Uterus (tissue), 4 donors: Measurements from ENCODE around the gene COL5A1. TPM values are rescaled to one million over a fixed set of nuclear protein-coding genes. Genes with fewer than 3 reads are reported as not detected.

Experiments
- DNase-seq, 2 donors: peaks; one replicate each; pipeline ENCODE4 v3.0.0-alpha.2; 2019 to 2020
- H3K27ac ChIP-seq, 2 donors: fragments of 200-600 bp; sonication (generic); 1 replicate in 1 of 2; 2 replicates in 1 of 2; pipeline ENCODE4 v1.5.1; 2016 to 2018
- H3K27me3 ChIP-seq, 2 donors: fragments of 200-600 bp; sonication (generic); one replicate each; pipeline ENCODE4 v1.5.1; 2018 to 2019; ENCODE audit warnings: control low read depth in 1 of 2
- H3K36me3 ChIP-seq, 2 donors: fragments of 200-600 bp; sonication (generic); one replicate each; pipeline ENCODE4 v1.5.1; 2019; ENCODE audit warnings: control low read depth in 1 of 2
- H3K4me1 ChIP-seq, 2 donors: fragments of 200-600 bp; sonication (generic); one replicate each; pipeline ENCODE4 v1.5.1; 2018 to 2019; ENCODE audit warnings: control low read depth in 1 of 2
- H3K4me3 ChIP-seq, 2 donors: fragments of 200-600 bp; sonication (generic); 1 replicate in 1 of 2; 2 replicates in 1 of 2; pipeline ENCODE4 v1.5.1; 2018 to 2019; ENCODE audit warnings: mild to moderate bottlenecking in 1 of 2
- H3K9me3 ChIP-seq, 2 donors: fragments of 200-600 bp; sonication (generic); one replicate each; pipeline ENCODE4 v1.5.1; 2019; ENCODE audit warnings: control low read depth in 1 of 2
- CTCF ChIP-seq, 4 experiments: fragments of 200-600 bp in 2 of 4; fragments of 450-650 bp in 2 of 4; sonication (generic) in 2 of 4; IDR thresholded peaks; one replicate each; pipeline ENCODE4 v1.5.1; 2016 to 2019; ENCODE audit warnings: antibody characterized with exemption in 4 of 4, mild to moderate bottlenecking in 2 of 4, moderate library complexity in 1 of 4
- POLR2A ChIP-seq, 2 donors: fragments of 450-650 bp; IDR thresholded peaks; one replicate each; pipeline ENCODE4 v1.6.1; 2016; ENCODE audit warnings: antibody characterized with exemption in 2 of 2, mild to moderate bottlenecking in 1 of 2, moderate library complexity in 1 of 2
- intact Hi-C: fragments of 100-400 bp; cut with DNase I; formaldehyde crosslinking; loops from one replicate; pipeline ENCODE4 v1.15.1; 2023; ENCODE audit warnings: low total_unique reads
- total RNA-seq, 4 donors: library from RNA; depleted of rRNA in 3 of 4; stranded (reverse); fragments of >200 nt in 3 of 4; gene quantifications; one replicate each; pipeline versions ENCODE4 v1.1.0 to v1.2.4, GENCODE V29; 2014 to 2023
- donor health status: DM: yes; HTN: yes; CAD: no.

COL5A1 gene
- total RNA-seq, 4 donors from 2014 or later, result 21.2 to 604 (median 129) TPM

GRCh38 chr9:134875371-134875770 is 233.8 kb downstream of the COL5A1 start:
- TF ChIP-seq CTCF (IDR thresholded peaks at IDR 0.05), result no peak
- no peak for TF ChIP-seq POLR2A (IDR thresholded peaks at IDR 0.05)
- H3K9me3 ChIP-seq, result no peaks in the 10 kb centered on the region
- no peak for DNase-seq
- intact Hi-C loops, result no loop called here
- no peaks in the 10 kb centered on the region for H3K4me1 ChIP-seq
- no peaks in the 10 kb centered on the region for H3K27me3 ChIP-seq
- H3K36me3 ChIP-seq, result no peaks in the 10 kb centered on the region
- no peak overlapping the region for H3K27ac ChIP-seq
- no peak overlapping the region for H3K4me3 ChIP-seq

GRCh38 chr9:134877541-134877940 is 235.9 kb downstream of the COL5A1 start:
- H3K4me1 ChIP-seq, result no peaks in the 10 kb centered on the region
- no peak for DNase-seq
- TF ChIP-seq CTCF (IDR thresholded peaks at IDR 0.05) (no peak), POLR2A (IDR thresholded peaks at IDR 0.05) (no peak)
- no peaks in the 10 kb centered on the region for H3K27me3 ChIP-seq
- no peaks in the 10 kb centered on the region for H3K9me3 ChIP-seq
- H3K36me3 ChIP-seq, result no peaks in the 10 kb centered on the region
- intact Hi-C loops, result no loop called here
- no peak overlapping the region for H3K27ac ChIP-seq
- H3K4me3 ChIP-seq, result no peak overlapping the region

- H3K4me1 ChIP-seq, result no peaks in the 10 kb centered on the region
- no peaks in the 10 kb centered on the region for H3K36me3 ChIP-seq
- intact Hi-C loops, result no loop called here
- H3K27ac ChIP-seq, result no peak overlapping the region
- H3K4me3 ChIP-seq, result no peak overlapping the region
- no peak for DNase-seq
- no peaks in the 10 kb centered on the region for H3K9me3 ChIP-seq
- no peaks in the 10 kb centered on the region for H3K27me3 ChIP-seq
- TF ChIP-seq CTCF (IDR thresholded peaks at IDR 0.05), result no peak
- no peak for TF ChIP-seq POLR2A (IDR thresholded peaks at IDR 0.05)
Observed at GRCh38 chr9:134879664-134880483, 238.3 kb downstream of the COL5A1 start.

- Histone ChIP-seq H3K4me1 (no peaks in the 10 kb centered on the region), H3K27ac (no peak within 1 kb of the TSS), H3K27me3 (no peaks in the 10 kb centered on the region), H3K9me3 (no peaks in the 10 kb centered on the region), H3K36me3 (no peaks in the 10 kb centered on the region), H3K4me3 (no peak within 1 kb of the TSS)
- DNase-seq, result no peak
- intact Hi-C loops, result no loop called here
- TF ChIP-seq CTCF (IDR thresholded peaks at IDR 0.05) (no peak), POLR2A (IDR thresholded peaks at IDR 0.05) (no peak)
Observed at GRCh38 chr9:134880484-134881312, 239.1 kb downstream of the COL5A1 start, which contains the start of gene FCN2. Gene FCN2, plus strand, starts transcription at chr9:134880810. Its CDS starts 12 bp downstream, at chr9:134880822.

- H3K27me3 ChIP-seq, result no peaks in the 10 kb centered on the region
- H3K4me3 ChIP-seq, result no peak overlapping the region
- no peaks in the 10 kb centered on the region for H3K4me1 ChIP-seq
- TF ChIP-seq CTCF (IDR thresholded peaks at IDR 0.05) (no peak), POLR2A (IDR thresholded peaks at IDR 0.05) (no peak)
- H3K9me3 ChIP-seq, result no peaks in the 10 kb centered on the region
- intact Hi-C loops, result no loop called here
- H3K36me3 ChIP-seq, result no peaks in the 10 kb centered on the region
- no peak overlapping the region for H3K27ac ChIP-seq
- no peak for DNase-seq
Observed at GRCh38 chr9:134881313-134881670, 239.7 kb downstream of the COL5A1 start.
